PFSK-1 (cell line): Measurements from ENCODE around the gene NR1I2.

ENCODE experiments used
- FOXP2 ChIP-seq: optimal IDR thresholded peaks from 2 replicates; pipeline ENCODE3; 2011; ENCODE audit warnings: borderline replicate concordance, control low read depth, inconsistent platforms; ENCODE audit not compliant: insufficient read depth; ENCODE audit errors: extremely low read length, extremely low read depth
- POLR2AphosphoS5 ChIP-seq: IDR thresholded peaks from 2 replicates; pipeline ENCODE4 v1.6.1; 2012; ENCODE audit warnings: low read depth, mild to moderate bottlenecking, control low read depth, low read length, moderate library complexity
- SIN3A ChIP-seq: IDR thresholded peaks from 2 replicates; pipeline ENCODE4 v1.6.1; 2012; ENCODE audit warnings: mild to moderate bottlenecking, low read length, moderate library complexity, borderline replicate concordance; ENCODE audit not compliant: insufficient read depth
- TAF1 ChIP-seq: IDR thresholded peaks from 2 replicates; pipeline ENCODE4 v1.6.1; 2012; ENCODE audit warnings: low read length, control low read depth, borderline replicate concordance; ENCODE audit not compliant: insufficient read depth
- TF ChIP-seq, protein P1 (sequence below), 2 experiments: IDR thresholded peaks; 2 replicates each; pipeline versions ENCODE4 v1.6.1 to v1.8.0; 2011 to 2012; ENCODE audit warnings: low read depth in 2 of 2, low read length in 2 of 2, control low read depth in 1 of 2, inconsistent platforms in 1 of 2, mild to moderate bottlenecking in 1 of 2, moderate library complexity in 1 of 2; ENCODE audit not compliant: insufficient read depth in 1 of 2

The NR1I2 gene

DNA sequence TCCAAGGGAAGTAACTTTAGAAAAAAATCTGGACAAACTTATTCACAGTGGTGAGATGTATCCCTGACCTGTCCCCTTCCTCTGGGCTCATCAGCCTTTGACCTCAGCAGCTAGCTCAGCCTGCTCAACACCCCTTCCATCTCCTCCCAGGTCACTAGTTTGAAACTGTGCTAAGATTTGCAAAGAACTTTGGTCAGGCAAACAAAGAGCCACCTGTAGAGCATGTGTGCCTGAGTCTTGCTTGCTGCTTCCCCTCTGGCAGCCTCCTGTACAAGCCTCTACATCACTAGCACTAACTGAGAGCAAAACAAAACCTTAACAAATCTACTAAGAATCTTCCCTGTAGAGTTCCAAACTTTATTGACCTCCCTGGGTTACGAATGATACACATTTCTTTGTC is 43.9 kb downstream of the NR1I2 start:
- TF ChIP-seq, protein P1, sequence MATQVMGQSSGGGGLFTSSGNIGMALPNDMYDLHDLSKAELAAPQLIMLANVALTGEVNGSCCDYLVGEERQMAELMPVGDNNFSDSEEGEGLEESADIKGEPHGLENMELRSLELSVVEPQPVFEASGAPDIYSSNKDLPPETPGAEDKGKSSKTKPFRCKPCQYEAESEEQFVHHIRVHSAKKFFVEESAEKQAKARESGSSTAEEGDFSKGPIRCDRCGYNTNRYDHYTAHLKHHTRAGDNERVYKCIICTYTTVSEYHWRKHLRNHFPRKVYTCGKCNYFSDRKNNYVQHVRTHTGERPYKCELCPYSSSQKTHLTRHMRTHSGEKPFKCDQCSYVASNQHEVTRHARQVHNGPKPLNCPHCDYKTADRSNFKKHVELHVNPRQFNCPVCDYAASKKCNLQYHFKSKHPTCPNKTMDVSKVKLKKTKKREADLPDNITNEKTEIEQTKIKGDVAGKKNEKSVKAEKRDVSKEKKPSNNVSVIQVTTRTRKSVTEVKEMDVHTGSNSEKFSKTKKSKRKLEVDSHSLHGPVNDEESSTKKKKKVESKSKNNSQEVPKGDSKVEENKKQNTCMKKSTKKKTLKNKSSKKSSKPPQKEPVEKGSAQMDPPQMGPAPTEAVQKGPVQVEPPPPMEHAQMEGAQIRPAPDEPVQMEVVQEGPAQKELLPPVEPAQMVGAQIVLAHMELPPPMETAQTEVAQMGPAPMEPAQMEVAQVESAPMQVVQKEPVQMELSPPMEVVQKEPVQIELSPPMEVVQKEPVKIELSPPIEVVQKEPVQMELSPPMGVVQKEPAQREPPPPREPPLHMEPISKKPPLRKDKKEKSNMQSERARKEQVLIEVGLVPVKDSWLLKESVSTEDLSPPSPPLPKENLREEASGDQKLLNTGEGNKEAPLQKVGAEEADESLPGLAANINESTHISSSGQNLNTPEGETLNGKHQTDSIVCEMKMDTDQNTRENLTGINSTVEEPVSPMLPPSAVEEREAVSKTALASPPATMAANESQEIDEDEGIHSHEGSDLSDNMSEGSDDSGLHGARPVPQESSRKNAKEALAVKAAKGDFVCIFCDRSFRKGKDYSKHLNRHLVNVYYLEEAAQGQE (IDR thresholded peaks at IDR 0.05; ENCODE audit: insufficient read depth in 1 of 2, low read depth in 2 of 2, low read length in 2 of 2): no peak
- TF ChIP-seq FOXP2 (no peak), SIN3A (no peak), POLR2AphosphoS5 (no peak), TAF1 (no peak)

DNA sequence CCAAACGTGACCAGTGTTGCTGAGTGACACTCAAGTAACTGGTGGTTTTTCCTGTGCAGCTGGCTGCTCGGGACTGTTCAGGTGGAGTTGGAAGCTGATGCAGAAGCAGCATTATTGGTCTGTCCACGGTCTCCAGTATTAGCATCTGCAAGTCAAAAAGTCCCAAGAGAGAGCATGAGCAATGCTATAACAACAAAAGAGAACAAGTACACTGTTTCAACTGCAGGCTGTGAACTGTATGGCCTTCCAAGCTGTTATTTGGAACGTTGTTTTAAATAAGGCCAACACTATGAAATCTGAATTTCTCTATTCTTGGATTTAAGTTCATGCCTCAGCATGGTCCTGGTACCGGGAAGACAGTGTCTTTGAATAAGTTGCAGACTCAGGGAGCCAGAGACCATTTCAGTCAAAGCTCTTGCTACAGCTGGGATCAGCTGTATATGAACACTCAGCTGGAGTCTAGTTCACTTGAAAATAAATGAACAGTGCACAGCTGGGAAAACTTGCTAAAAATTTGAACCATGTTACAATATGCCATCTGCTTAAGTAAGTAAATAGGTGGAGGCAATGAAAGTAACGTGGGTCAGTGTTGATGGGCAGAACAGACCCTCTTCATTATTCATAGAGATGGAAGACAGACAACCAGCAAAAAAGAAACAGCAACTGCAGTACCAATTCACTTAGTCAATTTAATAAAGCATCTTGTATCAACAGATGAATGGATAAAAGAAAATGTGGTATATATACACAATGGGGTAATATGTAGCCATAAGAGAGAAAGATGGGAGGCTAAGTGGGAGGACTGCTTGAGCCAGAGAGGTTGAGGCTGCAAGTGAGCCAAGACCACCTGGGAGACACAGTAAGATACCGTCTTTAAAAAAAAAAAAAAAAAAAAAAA is 45.1 kb downstream of the NR1I2 start:
- TF ChIP-seq POLR2AphosphoS5 (no peak), FOXP2 (no peak), SIN3A (no peak), TAF1 (no peak)
- TF ChIP-seq, protein P1 (IDR thresholded peaks at IDR 0.05; ENCODE audit: insufficient read depth in 1 of 2, low read depth in 2 of 2, low read length in 2 of 2): no peak

DNA sequence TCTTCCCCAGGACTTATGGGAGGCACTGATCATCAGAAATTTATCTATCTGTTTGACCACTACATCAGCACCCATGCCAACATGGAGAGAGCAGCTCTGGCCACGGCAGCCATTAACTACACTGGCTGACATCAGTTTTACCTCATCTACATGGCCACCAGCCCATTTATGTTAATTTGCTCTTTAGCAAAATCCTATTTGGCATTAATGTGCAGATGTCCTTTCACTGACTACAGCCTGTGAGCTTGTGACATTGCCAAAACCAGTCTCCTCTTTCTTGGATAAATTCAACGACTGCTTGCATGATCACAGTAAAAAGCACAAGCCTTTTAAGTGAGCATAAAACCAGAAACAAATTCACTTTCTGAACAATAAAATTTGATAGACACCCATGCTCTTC is 47.5 kb downstream of the NR1I2 start:
- no peak for TF ChIP-seq TAF1
- TF ChIP-seq POLR2AphosphoS5: no peak
- no peak for TF ChIP-seq FOXP2
- no peak for TF ChIP-seq SIN3A
- TF ChIP-seq, protein P1 (IDR thresholded peaks at IDR 0.05; ENCODE audit: insufficient read depth in 1 of 2, low read depth in 2 of 2, low read length in 2 of 2): no peak

DNA sequence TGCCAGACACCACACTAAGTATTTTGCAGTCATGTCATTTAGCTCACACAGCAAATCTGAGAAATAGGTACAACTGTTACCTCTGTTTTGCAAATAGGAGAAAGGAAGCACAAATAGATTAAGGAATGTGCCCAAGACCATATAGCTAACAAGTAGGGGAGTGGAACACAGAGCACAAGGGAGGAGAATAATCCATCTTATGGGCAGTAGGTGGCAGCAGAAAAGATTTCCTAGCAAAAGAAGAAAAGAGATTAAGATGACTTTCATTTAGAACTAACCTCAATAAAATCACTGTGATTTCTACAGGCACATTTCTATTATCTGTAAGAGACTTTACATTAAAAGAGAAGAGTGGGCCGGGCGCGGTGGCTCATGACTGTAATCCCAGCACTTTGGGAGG is 49.1 kb downstream of the NR1I2 start:
- TF ChIP-seq POLR2AphosphoS5 (no peak), SIN3A (no peak), TAF1 (no peak)

DNA sequence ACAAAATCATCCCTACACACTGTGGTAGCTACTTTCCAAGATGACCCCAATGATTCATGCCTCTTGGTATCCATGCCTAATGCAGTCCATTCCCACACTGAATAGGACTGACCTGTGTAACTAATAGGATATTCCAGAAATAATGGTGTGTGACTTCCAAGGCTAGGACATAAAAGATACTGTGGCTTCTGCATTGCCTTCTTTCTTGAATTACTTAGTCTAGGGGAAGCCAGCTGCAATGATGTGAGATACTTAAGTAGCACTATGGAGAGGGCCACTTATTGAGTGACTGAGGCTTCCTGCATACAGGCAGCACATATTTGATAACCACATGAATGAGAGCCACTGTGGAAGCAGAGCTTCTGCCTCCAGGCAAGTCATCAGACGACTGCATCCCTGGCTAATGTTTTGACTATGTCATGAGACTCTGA is 50.1 kb downstream of the NR1I2 start:
- TF ChIP-seq SIN3A (no peak), FOXP2 (no peak), TAF1 (no peak), POLR2AphosphoS5 (no peak)
- TF ChIP-seq, protein P1 (IDR thresholded peaks at IDR 0.05; ENCODE audit: insufficient read depth in 1 of 2, low read depth in 2 of 2, low read length in 2 of 2): no peak
